Spleen (tissue), 7 donors: ENCODE measurements around the gene SGPL1.

ENCODE experiments used
- POLR2A ChIP-seq, 3 donors: fragments of 450-650 bp; IDR thresholded peaks; one replicate each; pipeline ENCODE4 v1.5.1; 2017; ENCODE audit warnings: antibody characterized with exemption in 3 of 3, mild to moderate bottlenecking in 1 of 3
- POLR2AphosphoS5 ChIP-seq, 3 donors: sonication (generic); formaldehyde crosslinking; IDR thresholded peaks; one replicate each; pipeline ENCODE4 v1.5.1; 2017; ENCODE audit warnings: antibody characterized with exemption in 3 of 3
- TF ChIP-seq, protein P1 (sequence below), 11 experiments: fragments of 200-600 bp in 7 of 11; fragments of 450-650 bp in 4 of 11; sonication (generic) in 4 of 11; IDR thresholded peaks in 8 of 11; conservative IDR thresholded peaks in 3 of 11; 1 replicate in 7 of 11; 2 replicates in 4 of 11; pipeline versions ENCODE4 v1.4.0 to v1.8.0; 2016 to 2021; ENCODE audit warnings: antibody characterized with exemption in 11 of 11, inconsistent platforms in 4 of 11, mild to moderate bottlenecking in 1 of 11
- donor health status: DM: no; HTN: no; CAD: no; lungs with moderate emphysema.
- donor health status: DM: no; HTN: no; CAD: no.
- donor health status: DM: no; HTN: no; CAD: no.

DNA sequence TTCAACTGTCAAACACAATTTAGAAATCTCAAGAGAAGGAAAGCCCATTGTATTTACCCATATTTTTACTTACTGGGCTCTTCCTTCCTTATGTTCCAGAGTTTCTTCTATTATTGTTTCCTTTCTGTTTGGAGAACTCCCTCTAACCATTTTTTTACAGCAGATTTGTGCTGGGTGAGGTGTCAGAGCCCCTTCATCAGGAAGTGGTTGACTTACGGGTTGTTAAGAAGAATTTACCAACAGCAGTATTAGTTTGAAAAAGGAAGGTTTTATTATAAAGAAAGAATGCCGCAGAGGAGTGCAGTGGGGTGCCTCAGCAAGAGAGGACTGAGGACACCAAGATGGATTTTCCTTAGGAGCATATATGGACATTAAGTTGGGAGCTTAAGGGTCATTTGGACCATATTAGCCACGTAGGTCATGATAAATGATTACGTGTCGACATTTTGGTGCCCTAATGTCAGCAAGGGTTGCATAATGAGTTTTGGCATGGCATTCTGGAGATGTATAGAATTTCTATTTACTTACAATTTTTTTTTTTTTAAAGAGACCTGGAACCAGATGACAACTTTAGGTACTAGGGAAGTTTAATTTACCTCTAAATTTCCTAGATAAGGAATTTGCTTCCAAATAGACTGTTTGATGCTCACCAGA is 24.2 kb upstream of the SGPL1 start:
- TF ChIP-seq, protein P1, sequence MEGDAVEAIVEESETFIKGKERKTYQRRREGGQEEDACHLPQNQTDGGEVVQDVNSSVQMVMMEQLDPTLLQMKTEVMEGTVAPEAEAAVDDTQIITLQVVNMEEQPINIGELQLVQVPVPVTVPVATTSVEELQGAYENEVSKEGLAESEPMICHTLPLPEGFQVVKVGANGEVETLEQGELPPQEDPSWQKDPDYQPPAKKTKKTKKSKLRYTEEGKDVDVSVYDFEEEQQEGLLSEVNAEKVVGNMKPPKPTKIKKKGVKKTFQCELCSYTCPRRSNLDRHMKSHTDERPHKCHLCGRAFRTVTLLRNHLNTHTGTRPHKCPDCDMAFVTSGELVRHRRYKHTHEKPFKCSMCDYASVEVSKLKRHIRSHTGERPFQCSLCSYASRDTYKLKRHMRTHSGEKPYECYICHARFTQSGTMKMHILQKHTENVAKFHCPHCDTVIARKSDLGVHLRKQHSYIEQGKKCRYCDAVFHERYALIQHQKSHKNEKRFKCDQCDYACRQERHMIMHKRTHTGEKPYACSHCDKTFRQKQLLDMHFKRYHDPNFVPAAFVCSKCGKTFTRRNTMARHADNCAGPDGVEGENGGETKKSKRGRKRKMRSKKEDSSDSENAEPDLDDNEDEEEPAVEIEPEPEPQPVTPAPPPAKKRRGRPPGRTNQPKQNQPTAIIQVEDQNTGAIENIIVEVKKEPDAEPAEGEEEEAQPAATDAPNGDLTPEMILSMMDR (IDR thresholded peaks at IDR 0.05 in 8 of 11, conservative IDR thresholded peaks at IDR 0.05 in 3 of 11) = no peak
- no peak for TF ChIP-seq POLR2AphosphoS5 (IDR thresholded peaks at IDR 0.05)
- no peak for TF ChIP-seq POLR2A (IDR thresholded peaks at IDR 0.05)
